ENCODE measurements around the gene PTPRD. TPM values are rescaled to one million over a fixed set of nuclear protein-coding genes. Genes with fewer than 3 reads are reported as not detected.
"Not testable (repeated sequence)": the region's sequence is repeated elsewhere in the genome, so short reads cannot be mapped to it uniquely, and the experiment has no call there.

Gene PTPRD
- total and polyA plus RNA-seq, 4 donors, result 97.4 to 229 (median 161) TPM

- H3K27ac ChIP-seq (ENCODE audit: low read depth, low read length), result no peak overlapping the region
- no peaks in the 10 kb centered on the region for H3K27me3 ChIP-seq (ENCODE audit: control insufficient read depth, insufficient read depth, low read length)
- no CpG with 5 or more reads among the region's 4 CpGs for WGBS (ENCODE audit: insufficient coverage)
- H3K4me1 ChIP-seq (ENCODE audit: control insufficient read depth, insufficient read depth, low read length), result no peaks in the 10 kb centered on the region
- H3K4me3 ChIP-seq (ENCODE audit: low read depth, low read length), result no peak overlapping the region
- H3K36me3 ChIP-seq (ENCODE audit: control insufficient read depth, insufficient read depth, low read length), result no peaks in the 10 kb centered on the region
- no peaks in the 10 kb centered on the region for H3K9me3 ChIP-seq (ENCODE audit: control insufficient read depth, insufficient read depth, low read length)
- no peak for DNase-seq (ENCODE audit: low read depth in 4 of 6, low spot score in 6 of 6)
Measured at GRCh38 chr9:10436756-10437155, 176.0 kb downstream of the PTPRD start.

GRCh38 chr9:10434412-10434811 is 178.4 kb downstream of the PTPRD start:
- no peaks in the 10 kb centered on the region for H3K36me3 ChIP-seq (ENCODE audit: control insufficient read depth, insufficient read depth, low read length)
- H3K4me3 ChIP-seq (ENCODE audit: low read depth, low read length), result no peak overlapping the region
- H3K27me3 ChIP-seq (ENCODE audit: control insufficient read depth, insufficient read depth, low read length), result no peaks in the 10 kb centered on the region
- WGBS (ENCODE audit: insufficient coverage), result no CpG with 5 or more reads among the region's 1 CpG
- no peak overlapping the region for H3K27ac ChIP-seq (ENCODE audit: low read depth, low read length)
- no peaks in the 10 kb centered on the region for H3K4me1 ChIP-seq (ENCODE audit: control insufficient read depth, insufficient read depth, low read length)
- no peaks in the 10 kb centered on the region for H3K9me3 ChIP-seq (ENCODE audit: control insufficient read depth, insufficient read depth, low read length)
- no peak for DNase-seq (ENCODE audit: low read depth in 4 of 6, low spot score in 6 of 6)

- Histone ChIP-seq H3K9me3 (ENCODE audit: control insufficient read depth, insufficient read depth, low read length) (no peaks in the 10 kb centered on the region), H3K4me3 (ENCODE audit: low read depth, low read length) (no peak overlapping the region), H3K36me3 (ENCODE audit: control insufficient read depth, insufficient read depth, low read length) (no peaks in the 10 kb centered on the region), H3K4me1 (ENCODE audit: control insufficient read depth, insufficient read depth, low read length) (no peaks in the 10 kb centered on the region), H3K27ac (ENCODE audit: low read depth, low read length) (no peak overlapping the region), H3K27me3 (ENCODE audit: control insufficient read depth, insufficient read depth, low read length) (no peaks in the 10 kb centered on the region)
- DNase-seq (ENCODE audit: low read depth in 4 of 6, low spot score in 6 of 6), result no peak
Measured at GRCh38 chr9:10411272-10411671, 201.5 kb downstream of the PTPRD start.

GRCh38 chr9:10403283-10403682 is 209.5 kb downstream of the PTPRD start:
- no peaks in the 10 kb centered on the region for H3K4me1 ChIP-seq (ENCODE audit: control insufficient read depth, insufficient read depth, low read length)
- no peak for DNase-seq (ENCODE audit: low read depth in 4 of 6, low spot score in 6 of 6)
- no peak overlapping the region for H3K27ac ChIP-seq (ENCODE audit: low read depth, low read length)
- no peak overlapping the region for H3K4me3 ChIP-seq (ENCODE audit: low read depth, low read length)
- WGBS (ENCODE audit: insufficient coverage), result 86% methylated on average over 1 of the region's 1 CpG
- H3K36me3 ChIP-seq (ENCODE audit: control insufficient read depth, insufficient read depth, low read length), result no peaks in the 10 kb centered on the region
- no peaks in the 10 kb centered on the region for H3K9me3 ChIP-seq (ENCODE audit: control insufficient read depth, insufficient read depth, low read length)
- H3K27me3 ChIP-seq (ENCODE audit: control insufficient read depth, insufficient read depth, low read length), result no peaks in the 10 kb centered on the region

GRCh38 chr9:10396615-10397014 is 216.2 kb downstream of the PTPRD start:
- no peaks in the 10 kb centered on the region for H3K4me1 ChIP-seq (ENCODE audit: control insufficient read depth, insufficient read depth, low read length)
- peak in 4 of 6 donors; percentile 2 to 95 (median 28) for DNase-seq (ENCODE audit: low read depth in 4 of 6, low spot score in 6 of 6)
- no peaks in the 10 kb centered on the region for H3K36me3 ChIP-seq (ENCODE audit: control insufficient read depth, insufficient read depth, low read length)
- no CpG with 5 or more reads among the region's 2 CpGs for WGBS (ENCODE audit: insufficient coverage)
- no peaks in the 10 kb centered on the region for H3K9me3 ChIP-seq (ENCODE audit: control insufficient read depth, insufficient read depth, low read length)
- H3K4me3 ChIP-seq (ENCODE audit: low read depth, low read length), result no peak overlapping the region
- H3K27me3 ChIP-seq (ENCODE audit: control insufficient read depth, insufficient read depth, low read length), result no peaks in the 10 kb centered on the region
- H3K27ac ChIP-seq (ENCODE audit: low read depth, low read length), result no peak overlapping the region

- H3K4me3 ChIP-seq (ENCODE audit: low read depth, low read length), result no peak overlapping the region
- H3K9me3 ChIP-seq (ENCODE audit: control insufficient read depth, insufficient read depth, low read length), result no peaks in the 10 kb centered on the region
- no peaks in the 10 kb centered on the region for H3K4me1 ChIP-seq (ENCODE audit: control insufficient read depth, insufficient read depth, low read length)
- no peaks in the 10 kb centered on the region for H3K27me3 ChIP-seq (ENCODE audit: control insufficient read depth, insufficient read depth, low read length)
- WGBS (ENCODE audit: insufficient coverage), result no CpG with 5 or more reads among the region's 1 CpG
- no peak overlapping the region for H3K27ac ChIP-seq (ENCODE audit: low read depth, low read length)
- H3K36me3 ChIP-seq (ENCODE audit: control insufficient read depth, insufficient read depth, low read length), result no peaks in the 10 kb centered on the region
- no peak for DNase-seq (ENCODE audit: low read depth in 4 of 6, low spot score in 6 of 6)
Measured at GRCh38 chr9:10387282-10387681, 225.5 kb downstream of the PTPRD start.

- Histone ChIP-seq H3K4me3 (ENCODE audit: low read depth, low read length) (no peak overlapping the region), H3K27ac (ENCODE audit: low read depth, low read length) (no peak overlapping the region), H3K4me1 (ENCODE audit: control insufficient read depth, insufficient read depth, low read length) (no peaks in the 10 kb centered on the region), H3K9me3 (ENCODE audit: control insufficient read depth, insufficient read depth, low read length) (no peaks in the 10 kb centered on the region), H3K36me3 (ENCODE audit: control insufficient read depth, insufficient read depth, low read length) (no peaks in the 10 kb centered on the region), H3K27me3 (ENCODE audit: control insufficient read depth, insufficient read depth, low read length) (no peaks in the 10 kb centered on the region)
- no peak for DNase-seq (ENCODE audit: low read depth in 4 of 6, low spot score in 6 of 6)
Measured at GRCh38 chr9:10371824-10372223, 241.0 kb downstream of the PTPRD start.

GRCh38 chr9:10366171-10366779 is 246.5 kb downstream of the PTPRD start:
- Histone ChIP-seq H3K9me3 (ENCODE audit: control insufficient read depth, insufficient read depth, low read length) (no peaks in the 10 kb centered on the region), H3K4me3 (ENCODE audit: low read depth, low read length) (no peak overlapping the region), H3K27me3 (ENCODE audit: control insufficient read depth, insufficient read depth, low read length) (no peaks in the 10 kb centered on the region), H3K36me3 (ENCODE audit: control insufficient read depth, insufficient read depth, low read length) (no peaks in the 10 kb centered on the region), H3K27ac (ENCODE audit: low read depth, low read length) (no peak overlapping the region), H3K4me1 (ENCODE audit: control insufficient read depth, insufficient read depth, low read length) (no peaks in the 10 kb centered on the region)
- no CpG with 5 or more reads among the region's 3 CpGs for WGBS (ENCODE audit: insufficient coverage)
- DNase-seq (ENCODE audit: low read depth in 4 of 6, low spot score in 6 of 6), result peak; percentile 17 to 93 (median 43)

- DNase-seq (ENCODE audit: low read depth in 4 of 6, low spot score in 6 of 6), result no peak
- no CpG with 5 or more reads among the region's 3 CpGs for WGBS (ENCODE audit: insufficient coverage)
- no peaks in the 10 kb centered on the region for H3K36me3 ChIP-seq (ENCODE audit: control insufficient read depth, insufficient read depth, low read length)
- no peak overlapping the region for H3K4me3 ChIP-seq (ENCODE audit: low read depth, low read length)
- no peaks in the 10 kb centered on the region for H3K27me3 ChIP-seq (ENCODE audit: control insufficient read depth, insufficient read depth, low read length)
- no peaks in the 10 kb centered on the region for H3K9me3 ChIP-seq (ENCODE audit: control insufficient read depth, insufficient read depth, low read length)
- no peaks in the 10 kb centered on the region for H3K4me1 ChIP-seq (ENCODE audit: control insufficient read depth, insufficient read depth, low read length)
- H3K27ac ChIP-seq (ENCODE audit: low read depth, low read length), result no peak overlapping the region
Measured at GRCh38 chr9:10354591-10354990, 258.2 kb downstream of the PTPRD start.

GRCh38 chr9:10345621-10346020 is 267.2 kb downstream of the PTPRD start:
- WGBS (ENCODE audit: insufficient coverage), result no CpG with 5 or more reads among the region's 5 CpGs
- H3K9me3 ChIP-seq (ENCODE audit: control insufficient read depth, insufficient read depth, low read length); H3K4me1 ChIP-seq (ENCODE audit: control insufficient read depth, insufficient read depth, low read length); DNase-seq (ENCODE audit: low read depth in 4 of 6, low spot score in 6 of 6); H3K27ac ChIP-seq (ENCODE audit: low read depth, low read length); H3K36me3 ChIP-seq (ENCODE audit: control insufficient read depth, insufficient read depth, low read length); H3K27me3 ChIP-seq (ENCODE audit: control insufficient read depth, insufficient read depth, low read length); H3K4me3 ChIP-seq (ENCODE audit: low read depth, low read length): not testable (repeated sequence)

All from spinal cord (tissue), 10 donors.